Spleen (tissue), 11 donors: Measurements from ENCODE around the gene NFYA. TPM values are rescaled to one million over a fixed set of nuclear protein-coding genes. Genes with fewer than 3 reads are reported as not detected.

ENCODE experiments used
- DNase-seq: peaks from one replicate; pipeline ENCODE4 v3.0.0-alpha.2; 2020
- H3K27ac ChIP-seq, 8 donors: fragments of 200-600 bp; sonication (generic) in 7 of 8; 1 replicate in 4 of 8; 2 replicates in 4 of 8; pipeline versions ENCODE4 v1.5.0 to v1.8.0; 2016 to 2021; ENCODE audit warnings: inconsistent platforms in 4 of 8, mild to moderate bottlenecking in 4 of 8, moderate library complexity in 1 of 8
- H3K27me3 ChIP-seq, 7 donors: fragments of 200-600 bp; sonication (generic) in 6 of 7; replicated peaks in 1 of 7; 1 replicate in 4 of 7; 2 replicates in 3 of 7; pipeline versions ENCODE4 v1.5.0 to v1.8.0; 2016 to 2021; ENCODE audit warnings: inconsistent platforms in 3 of 7, mild to moderate bottlenecking in 1 of 7
- H3K36me3 ChIP-seq, 6 donors: fragments of 200-600 bp; sonication (generic) in 5 of 6; 1 replicate in 4 of 6; 2 replicates in 2 of 6; pipeline versions ENCODE4 v1.5.0 to v1.8.0; 2016 to 2021; ENCODE audit warnings: inconsistent platforms in 2 of 6
- H3K4me1 ChIP-seq, 6 donors: fragments of 200-600 bp; sonication (generic) in 5 of 6; 1 replicate in 3 of 6; 2 replicates in 3 of 6; pipeline versions ENCODE4 v1.5.0 to v1.8.0; 2016 to 2021; ENCODE audit warnings: inconsistent platforms in 3 of 6
- H3K4me3 ChIP-seq, 8 donors: fragments of 200-600 bp; sonication (generic) in 7 of 8; 1 replicate in 4 of 8; 2 replicates in 4 of 8; pipeline versions ENCODE4 v1.5.0 to v1.8.0; 2016 to 2021; ENCODE audit warnings: inconsistent platforms in 4 of 8, mild to moderate bottlenecking in 4 of 8, moderate library complexity in 2 of 8
- H3K9me3 ChIP-seq, 8 donors: fragments of 200-600 bp; sonication (generic) in 7 of 8; 1 replicate in 4 of 8; 2 replicates in 4 of 8; pipeline versions ENCODE4 v1.5.0 to v1.8.0; 2016 to 2021; ENCODE audit warnings: inconsistent platforms in 4 of 8
- POLR2A ChIP-seq, 3 donors: fragments of 450-650 bp; IDR thresholded peaks; one replicate each; pipeline ENCODE4 v1.5.1; 2017; ENCODE audit warnings: antibody characterized with exemption in 3 of 3, mild to moderate bottlenecking in 1 of 3
- POLR2AphosphoS5 ChIP-seq, 3 donors: sonication (generic); formaldehyde crosslinking; IDR thresholded peaks; one replicate each; pipeline ENCODE4 v1.5.1; 2017; ENCODE audit warnings: antibody characterized with exemption in 3 of 3
- WGBS, 5 donors: extraction: QIAGEN DNeasy Blood & Tissue Kit in 3 of 5; methylation state at CpG; one replicate each; pipeline versions ENCODE4 v1.1.5 to v1.1.7; 2013 to 2018; 5-methylcytosine and 5-hydroxymethylcytosine counted together
- intact Hi-C: fragments of 100-400 bp; cut with DNase I; formaldehyde crosslinking; loops from one replicate; pipeline ENCODE4 v1.15.0; 2023; ENCODE audit warnings: low total_unique reads
- polyA plus RNA-seq, 3 donors: library from polyadenylated mRNA; stranded (reverse); fragments of 200-250 nt; gene quantifications; one replicate each; pipeline ENCODE4 v1.2.1, GENCODE V29; 2013
- total RNA-seq, 7 donors: library from RNA; depleted of rRNA in 3 of 7; stranded (reverse); fragments of >200 nt in 3 of 7; fragmentation: NEBNext Ultra II Directional in 4 of 7; extraction: Animal tissue kit (Norgen Biotek cat#: 25700) in 4 of 7; gene quantifications; one replicate each; pipeline versions ENCODE4 v1.1.0 to v1.2.1, GENCODE V29; 2016 to 2021
- TF ChIP-seq, protein P1 (sequence below), 11 experiments: fragments of 200-600 bp in 7 of 11; fragments of 450-650 bp in 4 of 11; sonication (generic) in 4 of 11; IDR thresholded peaks in 8 of 11; conservative IDR thresholded peaks in 3 of 11; 1 replicate in 7 of 11; 2 replicates in 4 of 11; pipeline versions ENCODE4 v1.4.0 to v1.8.0; 2016 to 2021; ENCODE audit warnings: antibody characterized with exemption in 11 of 11, inconsistent platforms in 4 of 11, mild to moderate bottlenecking in 1 of 11
- donor health status: healthy with polysubstance abuse.
- donor health status: DM: no; HTN: no; CAD: no; lungs with moderate emphysema.
- donor health status: DM: no; HTN: no; CAD: no.
- donor health status: Bipolar disorder and iron deficiency.
- donor health status: healthy.
- donor health status: DM: no; HTN: no; CAD: no.
- donor health status: DM: yes; HTN: yes; CAD: no.

NFYA gene
- total and polyA plus RNA-seq, 10 donors: 6.4 to 34.8 (median 25.5) TPM

DNA sequence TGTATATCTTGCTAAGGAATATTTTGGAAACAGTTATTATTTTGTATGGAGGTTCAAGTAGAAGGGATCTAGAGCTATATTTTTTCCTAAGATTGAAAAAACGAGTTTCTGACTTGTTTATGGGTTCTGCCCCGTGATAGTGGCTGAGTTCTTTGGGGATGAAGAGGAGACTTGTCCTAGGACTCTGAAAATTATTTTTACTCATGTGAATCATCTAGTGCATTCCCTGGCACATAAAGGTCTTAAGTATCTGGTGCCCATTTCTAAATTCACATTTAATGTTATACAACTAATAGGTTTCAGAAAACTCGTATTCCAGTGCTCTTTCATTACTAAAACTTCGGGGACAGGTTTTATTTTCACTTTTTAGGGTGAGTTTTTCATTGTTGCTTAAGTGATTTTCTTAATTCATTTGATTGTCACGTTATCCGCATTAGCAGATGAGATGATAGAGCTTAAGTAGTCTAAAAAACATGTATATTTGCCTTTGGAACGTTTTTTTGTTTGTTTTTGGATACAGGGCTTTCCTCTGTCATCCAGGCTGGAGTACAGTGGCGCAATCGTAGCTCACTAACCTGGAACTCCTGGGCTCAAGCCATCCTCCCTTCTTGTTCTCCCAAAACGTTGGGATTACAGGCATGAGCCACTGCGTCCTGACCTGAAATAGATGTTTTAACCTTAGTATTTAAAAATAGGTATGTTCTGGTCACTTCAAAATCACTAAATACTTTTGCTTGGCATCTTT, 2.1 kb downstream of the NFYA start:
- no peak for DNase-seq
- peak overlapping the region; percentile 91 to 100 (median 99) for H3K27ac ChIP-seq
- TF ChIP-seq POLR2A (IDR thresholded peaks at IDR 0.05) (no peak), POLR2AphosphoS5 (IDR thresholded peaks at IDR 0.05) (no peak)
- TF ChIP-seq, protein P1, sequence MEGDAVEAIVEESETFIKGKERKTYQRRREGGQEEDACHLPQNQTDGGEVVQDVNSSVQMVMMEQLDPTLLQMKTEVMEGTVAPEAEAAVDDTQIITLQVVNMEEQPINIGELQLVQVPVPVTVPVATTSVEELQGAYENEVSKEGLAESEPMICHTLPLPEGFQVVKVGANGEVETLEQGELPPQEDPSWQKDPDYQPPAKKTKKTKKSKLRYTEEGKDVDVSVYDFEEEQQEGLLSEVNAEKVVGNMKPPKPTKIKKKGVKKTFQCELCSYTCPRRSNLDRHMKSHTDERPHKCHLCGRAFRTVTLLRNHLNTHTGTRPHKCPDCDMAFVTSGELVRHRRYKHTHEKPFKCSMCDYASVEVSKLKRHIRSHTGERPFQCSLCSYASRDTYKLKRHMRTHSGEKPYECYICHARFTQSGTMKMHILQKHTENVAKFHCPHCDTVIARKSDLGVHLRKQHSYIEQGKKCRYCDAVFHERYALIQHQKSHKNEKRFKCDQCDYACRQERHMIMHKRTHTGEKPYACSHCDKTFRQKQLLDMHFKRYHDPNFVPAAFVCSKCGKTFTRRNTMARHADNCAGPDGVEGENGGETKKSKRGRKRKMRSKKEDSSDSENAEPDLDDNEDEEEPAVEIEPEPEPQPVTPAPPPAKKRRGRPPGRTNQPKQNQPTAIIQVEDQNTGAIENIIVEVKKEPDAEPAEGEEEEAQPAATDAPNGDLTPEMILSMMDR (IDR thresholded peaks at IDR 0.05 in 8 of 11, conservative IDR thresholded peaks at IDR 0.05 in 3 of 11): no peak

DNA sequence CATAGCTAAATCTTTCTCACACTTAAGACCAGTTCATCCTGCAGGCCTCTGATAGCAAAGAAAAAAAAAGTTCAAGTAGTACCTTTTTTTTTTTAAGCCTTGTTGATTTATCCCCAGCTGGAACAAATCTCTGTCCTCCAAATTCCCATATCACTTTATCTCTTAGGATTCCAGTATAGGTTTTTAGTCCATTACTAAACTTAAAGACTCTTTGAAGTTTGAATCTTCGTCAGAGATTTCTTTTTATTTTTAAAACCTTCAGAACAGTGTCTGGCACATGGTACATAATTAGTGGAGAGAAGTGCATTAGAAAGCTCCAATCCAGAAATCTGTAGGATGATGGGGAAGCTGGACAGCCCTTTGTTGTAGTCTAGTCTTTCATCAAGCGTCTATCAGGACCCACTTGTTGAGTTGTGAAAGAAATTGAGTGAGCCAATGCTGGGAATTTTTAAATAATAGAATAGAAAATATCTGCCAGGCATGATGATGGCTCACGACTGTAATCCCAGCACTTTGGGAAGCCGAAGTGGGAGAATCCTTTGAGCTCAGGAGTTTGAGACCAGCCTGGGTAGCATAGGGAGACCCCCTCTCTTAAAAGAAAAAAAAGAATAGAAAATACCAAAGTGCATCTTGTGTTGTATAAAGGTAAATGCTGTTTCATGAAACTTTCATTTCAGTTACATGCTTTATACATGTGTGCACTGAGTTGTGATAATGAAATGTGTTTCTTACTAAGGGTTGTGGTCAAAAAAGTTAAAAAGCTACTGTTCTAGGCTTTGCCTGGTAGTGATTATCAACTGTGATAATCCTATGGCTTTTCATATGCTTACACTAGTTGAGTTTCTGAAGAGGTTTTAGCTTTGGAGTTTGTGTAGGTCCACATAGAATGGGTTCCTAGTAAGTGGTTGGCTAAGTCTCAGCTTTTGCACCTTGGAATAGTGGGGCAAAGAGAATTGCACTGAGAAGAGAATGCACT, 3.2 kb downstream of the NFYA start:
- Histone ChIP-seq H3K4me1 (peaks cover 35 to 78% (median 50%) of the 10 kb centered on the region in 6 donors), H3K27ac (peak overlapping the region in 4 of 8 donors; percentile 99 to 100 (median 100)), H3K27me3 (no peaks in the 10 kb centered on the region), H3K9me3 (no peaks in the 10 kb centered on the region), H3K4me3 (no peak overlapping the region), H3K36me3 (peaks cover 0 to 23% (median 11%) of the 10 kb centered on the region in 6 donors)
- 87 to 94% (median 90%) methylated on average over 4 of the region's 4 CpGs for WGBS, 5 donors
- DNase-seq: no peak
- intact Hi-C loops: no loop called here
- TF ChIP-seq POLR2A (IDR thresholded peaks at IDR 0.05) (no peak), POLR2AphosphoS5 (IDR thresholded peaks at IDR 0.05) (no peak)
- TF ChIP-seq, protein P1 (IDR thresholded peaks at IDR 0.05 in 8 of 11, conservative IDR thresholded peaks at IDR 0.05 in 3 of 11): no peak

More for the DNA sequence above, 2.1 kb downstream of the NFYA start:
- intact Hi-C loops: no loop called here
- no peaks in the 10 kb centered on the region for H3K27me3 ChIP-seq
- no peaks in the 10 kb centered on the region for H3K9me3 ChIP-seq
- peak overlapping the region in 6 of 8 donors; percentile 77 to 94 (median 87) for H3K4me3 ChIP-seq
- 59 to 76% (median 63%) methylated on average over 11 of the region's 11 CpGs for WGBS, 5 donors
- H3K36me3 ChIP-seq: peaks cover 0 to 20% (median 5%) of the 10 kb centered on the region in 6 donors
- H3K4me1 ChIP-seq: peaks cover 32 to 78% (median 48%) of the 10 kb centered on the region in 6 donors

DNA sequence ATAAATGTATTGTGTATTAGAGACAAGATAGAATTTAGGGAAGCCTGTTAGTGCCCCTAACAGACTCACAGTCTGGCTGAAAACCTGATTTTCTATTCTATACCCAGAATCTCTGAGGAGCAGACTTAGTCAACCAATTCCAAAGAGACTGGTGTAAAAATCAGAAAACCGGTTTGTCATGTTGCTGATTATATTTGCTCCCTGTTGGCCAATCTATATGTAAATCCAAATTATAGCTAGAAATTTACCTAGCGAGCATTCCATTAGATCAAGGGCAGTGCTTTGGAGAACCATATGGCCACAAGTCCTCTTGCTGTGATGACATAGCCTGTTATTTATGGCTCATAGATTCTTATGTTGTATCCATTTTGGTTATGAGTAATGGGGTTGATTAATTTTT, 4.8 kb downstream of the NFYA start:
- DNase-seq: no peak
- H3K27ac ChIP-seq: no peak overlapping the region
- 87 to 96% (median 95%) methylated on average over 2 of the region's 2 CpGs for WGBS, 5 donors
- intact Hi-C loops: no loop called here
- peaks cover 33 to 88% (median 52%) of the 10 kb centered on the region in 6 donors for H3K4me1 ChIP-seq
- H3K9me3 ChIP-seq: no peaks in the 10 kb centered on the region
- H3K36me3 ChIP-seq: peaks cover 0 to 38% (median 19%) of the 10 kb centered on the region in 6 donors
- no peak overlapping the region for H3K4me3 ChIP-seq
- TF ChIP-seq POLR2A (IDR thresholded peaks at IDR 0.05) (no peak), POLR2AphosphoS5 (IDR thresholded peaks at IDR 0.05) (no peak)
- TF ChIP-seq, protein P1 (IDR thresholded peaks at IDR 0.05 in 8 of 11, conservative IDR thresholded peaks at IDR 0.05 in 3 of 11): no peak
- no peaks in the 10 kb centered on the region for H3K27me3 ChIP-seq
